GM23338 (cell line): ENCODE data around the gene PARD3.

ENCODE experiments used
- CREB1 ChIP-seq: fragments of 250-450 bp; sonication (Bioruptor Pico); IDR thresholded peaks from 2 replicates; pipeline ENCODE4 v1.5.0; 2020; ENCODE audit warnings: low read depth, mild to moderate bottlenecking, moderate library complexity
- EZH2 ChIP-seq: fragments of 200-600 bp; sonication (generic); IDR thresholded peaks from one replicate; pipeline ENCODE4 v1.8.0; 2017; ENCODE audit warnings: antibody characterized with exemption, mild to moderate bottlenecking, low read depth; ENCODE audit not compliant: unreplicated experiment
- EZH2phosphoT487 ChIP-seq: fragments of 200-600 bp; sonication (generic); IDR thresholded peaks from one replicate; pipeline ENCODE4 v1.8.1; 2018; ENCODE audit warnings: antibody characterized with exemption; ENCODE audit not compliant: unreplicated experiment
- JUNB ChIP-seq: IDR thresholded peaks from one replicate; pipeline ENCODE4 v1.6.1; 2016; ENCODE audit warnings: antibody characterized with exemption; ENCODE audit not compliant: unreplicated experiment
- POLR2AphosphoS5 ChIP-seq: IDR thresholded peaks from 2 replicates; pipeline ENCODE4 v1.6.1; 2016; ENCODE audit warnings: antibody characterized with exemption, low read depth
- REST ChIP-seq: IDR thresholded peaks from one replicate; pipeline ENCODE4 v1.6.1; 2018; ENCODE audit warnings: antibody characterized with exemption; ENCODE audit not compliant: unreplicated experiment
- TF ChIP-seq, protein P1 (sequence below), 2 experiments: fragments of 200-600 bp in 1 of 2; sonication (generic) in 1 of 2; conservative IDR thresholded peaks; 2 replicates each; pipeline versions ENCODE4 v1.5.1 to v1.6.1; 2016 to 2017; ENCODE audit warnings: antibody characterized with exemption in 2 of 2, low read depth in 2 of 2, mild to moderate bottlenecking in 2 of 2, moderate library complexity in 1 of 2

DNA sequence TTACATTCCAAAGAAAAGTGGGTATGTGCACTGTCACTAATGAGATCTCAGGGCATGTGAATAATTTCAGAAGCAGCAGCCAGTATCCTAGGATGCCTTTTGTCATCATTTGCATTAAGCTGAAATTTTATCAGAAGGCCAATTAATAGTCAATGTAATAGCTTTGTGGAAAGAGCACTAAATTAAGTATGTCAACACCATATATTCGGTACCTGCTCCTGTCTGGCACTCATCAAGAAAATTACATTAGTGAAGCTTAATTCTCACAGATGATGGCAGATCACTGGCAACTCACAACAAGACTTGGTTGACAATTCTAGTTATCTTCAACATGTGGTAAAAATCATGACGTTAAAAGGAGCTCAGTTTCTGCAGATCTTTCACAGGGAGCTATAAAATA is 271.4 kb downstream of the PARD3 start:
- TF ChIP-seq CREB1: no peak
- TF ChIP-seq POLR2AphosphoS5: no peak
- TF ChIP-seq, protein P1, sequence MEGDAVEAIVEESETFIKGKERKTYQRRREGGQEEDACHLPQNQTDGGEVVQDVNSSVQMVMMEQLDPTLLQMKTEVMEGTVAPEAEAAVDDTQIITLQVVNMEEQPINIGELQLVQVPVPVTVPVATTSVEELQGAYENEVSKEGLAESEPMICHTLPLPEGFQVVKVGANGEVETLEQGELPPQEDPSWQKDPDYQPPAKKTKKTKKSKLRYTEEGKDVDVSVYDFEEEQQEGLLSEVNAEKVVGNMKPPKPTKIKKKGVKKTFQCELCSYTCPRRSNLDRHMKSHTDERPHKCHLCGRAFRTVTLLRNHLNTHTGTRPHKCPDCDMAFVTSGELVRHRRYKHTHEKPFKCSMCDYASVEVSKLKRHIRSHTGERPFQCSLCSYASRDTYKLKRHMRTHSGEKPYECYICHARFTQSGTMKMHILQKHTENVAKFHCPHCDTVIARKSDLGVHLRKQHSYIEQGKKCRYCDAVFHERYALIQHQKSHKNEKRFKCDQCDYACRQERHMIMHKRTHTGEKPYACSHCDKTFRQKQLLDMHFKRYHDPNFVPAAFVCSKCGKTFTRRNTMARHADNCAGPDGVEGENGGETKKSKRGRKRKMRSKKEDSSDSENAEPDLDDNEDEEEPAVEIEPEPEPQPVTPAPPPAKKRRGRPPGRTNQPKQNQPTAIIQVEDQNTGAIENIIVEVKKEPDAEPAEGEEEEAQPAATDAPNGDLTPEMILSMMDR (conservative IDR thresholded peaks at IDR 0.05; ENCODE audit: low read depth in 2 of 2): no peak
- no peak for TF ChIP-seq REST
- no peak for TF ChIP-seq EZH2phosphoT487
- no peak for TF ChIP-seq EZH2
- TF ChIP-seq JUNB: no peak
